ENCODE results near the gene MRPS12.
"Not testable (repeated sequence)": the region's sequence is repeated elsewhere in the genome, so short reads cannot be mapped to it uniquely, and the experiment has no call there.

The MRPS12 gene
- 6.9 to 9.0 reads per million in 2 donors for total RNA-seq

DNA sequence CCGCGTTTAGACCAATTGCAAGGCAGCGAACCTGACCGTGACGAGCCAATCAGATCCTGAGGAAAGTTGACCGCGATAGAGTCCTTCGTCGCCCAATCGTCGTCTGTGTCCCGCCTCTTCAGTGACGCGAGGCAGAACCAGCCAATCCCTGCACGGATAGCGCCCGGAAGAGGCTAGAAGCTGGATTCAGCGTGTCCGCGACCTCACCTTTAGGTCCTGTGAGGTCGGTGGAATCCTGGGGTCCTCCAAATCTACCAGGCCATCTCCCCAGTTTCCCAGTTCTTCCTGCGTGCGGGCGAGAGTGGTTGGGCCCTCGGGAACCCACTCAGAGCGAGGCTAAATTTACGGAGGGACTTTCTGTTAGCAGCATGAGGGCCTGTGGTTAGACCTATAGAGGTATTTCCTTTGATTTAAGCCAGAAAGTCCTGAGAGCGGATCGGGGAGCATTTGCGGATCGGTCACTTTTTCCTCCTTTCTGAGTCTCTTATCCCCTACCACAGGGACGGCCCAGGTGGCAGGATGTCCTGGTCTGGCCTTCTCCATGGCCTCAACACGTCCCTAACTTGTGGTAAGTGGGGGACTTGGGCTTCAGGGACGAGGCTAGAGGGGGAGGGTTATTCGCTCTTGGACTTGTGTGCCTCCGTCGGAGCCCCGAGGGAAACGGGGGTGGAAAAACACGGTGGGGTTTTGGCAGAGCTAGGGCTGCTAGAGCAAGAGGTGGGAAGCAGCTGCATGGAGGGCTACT, at the start of gene MRPS12:
TSS of gene MRPS12 (plus strand) at position 169 of the 745 bp plus-strand sequence. CDS start at position 520, 351 bp downstream.
- DNase-seq: peak; percentile 90 to 100 (median 97)

DNA sequence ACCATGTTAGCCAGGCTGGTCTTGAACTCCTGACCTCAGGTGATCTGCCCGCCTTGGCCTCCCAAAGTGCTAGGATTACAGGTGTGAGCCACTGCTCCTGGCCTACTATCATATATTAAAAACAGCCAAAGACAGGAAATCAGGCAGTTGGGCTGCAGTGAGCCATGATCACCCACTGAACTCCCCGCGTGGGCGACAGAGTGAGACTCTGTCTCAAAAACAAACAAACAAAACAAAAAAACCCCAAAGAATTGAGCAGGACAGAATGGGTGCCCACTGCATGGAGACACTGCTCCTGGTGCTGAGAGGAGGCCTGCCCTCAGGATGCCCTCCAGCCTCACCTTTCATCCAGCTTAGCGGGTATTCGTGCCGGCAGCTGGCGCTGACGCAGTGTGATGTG, 47.5 kb upstream of the MRPS12 start:
- no peak for DNase-seq

DNA sequence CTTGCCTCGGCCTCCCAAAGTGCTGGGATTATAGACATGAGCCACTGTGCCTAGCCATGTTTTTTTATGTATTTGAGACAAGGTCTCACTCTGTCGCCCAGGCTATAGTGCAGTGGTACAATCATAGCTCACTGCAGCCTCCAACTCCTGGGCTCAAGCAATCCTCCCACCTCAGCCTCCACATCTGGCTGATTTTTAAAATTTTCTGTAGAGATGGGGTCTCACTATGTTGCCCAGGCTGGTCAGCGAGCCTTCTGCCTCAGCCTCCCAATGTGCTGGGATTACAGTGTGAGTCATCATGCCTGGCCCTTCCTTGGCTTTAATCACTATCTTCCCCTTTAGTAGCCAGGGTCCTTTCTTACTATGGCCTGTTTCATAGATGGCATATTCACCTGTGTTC, 46.1 kb upstream of the MRPS12 start:
- not testable (repeated sequence) for DNase-seq

DNA sequence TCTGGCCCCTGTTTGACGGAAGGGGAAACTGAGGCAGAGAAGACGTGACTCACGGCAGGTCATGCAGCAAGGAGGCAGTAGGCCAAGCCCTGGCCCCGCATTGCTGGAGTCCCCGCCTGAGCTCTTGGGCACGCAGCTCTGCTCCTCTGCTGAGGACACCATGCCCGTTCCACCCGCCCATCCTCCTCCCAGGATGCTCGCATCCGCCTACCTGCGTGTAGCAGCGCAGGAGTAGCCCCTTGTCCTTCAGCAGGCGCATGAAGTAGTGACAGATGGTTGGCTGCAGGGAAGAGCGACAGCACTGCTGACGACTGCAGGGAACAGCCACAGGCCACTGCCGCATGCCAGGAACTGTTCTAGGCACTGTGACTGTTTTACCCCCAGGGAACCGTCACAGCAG, 41.9 kb upstream of the MRPS12 start:
- DNase-seq: no peak

DNA sequence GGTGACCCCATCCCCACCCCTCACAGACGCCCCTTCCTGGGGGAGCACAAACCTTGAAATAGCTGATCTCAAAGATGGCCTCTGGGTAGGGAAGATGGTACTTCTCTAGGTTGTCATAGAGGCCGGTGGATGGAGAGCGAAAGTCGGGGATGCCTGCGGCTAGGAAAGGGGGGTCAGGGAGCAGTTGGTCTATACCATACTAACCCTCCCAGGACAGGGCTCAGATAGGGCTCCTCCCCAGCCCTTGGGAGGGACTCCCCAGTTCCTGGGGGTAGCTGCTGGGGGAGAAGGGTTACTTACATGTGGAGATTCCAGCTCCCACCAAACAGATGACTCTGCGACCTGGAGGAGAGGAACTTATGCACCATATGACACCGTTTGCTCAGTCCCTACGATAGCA, 40.9 kb upstream of the MRPS12 start:
- DNase-seq: no peak

DNA sequence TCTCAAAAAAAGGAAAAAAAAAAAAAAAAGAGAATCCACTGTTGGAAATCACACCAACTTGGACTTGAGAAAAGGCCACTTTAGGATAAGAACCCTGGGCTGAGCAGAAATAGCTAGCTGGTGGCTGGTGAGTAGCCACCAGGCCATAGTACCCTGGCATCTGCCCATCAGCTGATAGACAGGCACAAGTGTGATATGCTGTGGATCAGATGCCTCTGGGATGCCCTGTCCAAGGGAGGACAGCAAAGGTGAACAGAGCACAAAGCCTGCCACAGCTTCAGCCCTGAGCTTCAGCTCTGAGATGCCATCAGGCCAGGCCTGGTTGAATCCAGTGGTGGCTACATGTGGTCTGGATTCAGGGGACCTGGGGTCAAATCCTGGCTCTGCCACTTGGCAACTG, 40.1 kb upstream of the MRPS12 start:
- DNase-seq: no peak

DNA sequence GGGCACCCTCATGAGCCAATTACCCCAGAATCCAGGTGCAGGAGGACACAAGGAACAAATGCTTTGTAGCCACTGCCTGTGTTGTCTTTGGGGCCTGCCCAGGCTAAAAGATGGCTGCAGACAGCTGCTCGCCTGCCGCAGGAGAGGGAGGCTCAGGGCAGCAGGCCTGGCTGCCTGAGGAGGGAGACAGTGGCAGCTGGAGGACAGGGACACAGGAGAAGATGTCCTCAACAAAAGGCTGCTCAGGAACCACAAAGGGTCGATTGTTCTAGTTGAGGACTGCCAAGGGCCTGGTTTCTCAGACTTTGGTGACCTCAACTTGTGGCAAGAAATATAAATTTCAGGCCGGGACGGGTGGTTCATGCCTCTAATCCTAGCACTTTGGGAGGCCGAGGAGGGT, 39.0 kb upstream of the MRPS12 start:
- no peak for DNase-seq

DNA sequence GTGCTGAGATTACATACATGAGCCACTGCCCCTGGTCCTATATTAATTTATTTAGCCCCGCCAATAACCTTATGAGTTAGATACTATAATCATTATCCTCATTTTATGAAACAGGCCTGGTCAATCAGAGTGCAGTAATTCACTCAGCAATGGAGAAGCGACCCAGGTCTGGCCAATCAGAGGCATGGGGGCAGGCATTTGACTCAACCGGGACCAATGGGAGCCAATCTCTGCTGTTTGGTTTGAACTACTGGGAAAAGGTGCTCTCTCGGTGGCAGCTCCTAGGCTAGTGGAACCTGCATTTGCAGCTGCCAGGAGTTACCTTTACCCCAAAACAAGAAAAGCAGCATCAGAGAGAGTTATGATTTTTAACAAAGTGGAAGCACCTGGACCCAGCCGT, 37.9 kb upstream of the MRPS12 start:
- no peak for DNase-seq

DNA sequence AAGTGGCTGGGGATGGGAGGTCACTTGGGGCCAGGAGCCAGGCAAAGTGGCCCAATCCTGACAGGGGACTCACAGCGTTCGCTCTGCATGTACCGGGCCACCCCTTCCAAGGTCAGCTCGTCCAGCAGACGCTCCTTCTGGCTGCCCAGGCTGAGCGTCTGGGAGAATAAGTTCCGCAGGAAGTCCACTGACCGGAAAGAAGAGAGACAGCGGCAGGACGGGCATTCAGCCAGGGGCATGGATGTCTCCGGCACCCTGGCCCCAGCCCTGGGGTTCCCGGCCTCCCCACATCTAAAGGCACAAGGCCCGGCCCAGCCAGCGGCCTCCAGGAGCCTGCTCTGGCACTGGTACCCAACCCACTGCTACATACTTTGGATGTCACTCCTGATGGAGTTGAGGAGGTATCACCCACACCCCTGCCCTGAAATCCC, 37.4 kb upstream of the MRPS12 start:
- DNase-seq: no peak

DNA sequence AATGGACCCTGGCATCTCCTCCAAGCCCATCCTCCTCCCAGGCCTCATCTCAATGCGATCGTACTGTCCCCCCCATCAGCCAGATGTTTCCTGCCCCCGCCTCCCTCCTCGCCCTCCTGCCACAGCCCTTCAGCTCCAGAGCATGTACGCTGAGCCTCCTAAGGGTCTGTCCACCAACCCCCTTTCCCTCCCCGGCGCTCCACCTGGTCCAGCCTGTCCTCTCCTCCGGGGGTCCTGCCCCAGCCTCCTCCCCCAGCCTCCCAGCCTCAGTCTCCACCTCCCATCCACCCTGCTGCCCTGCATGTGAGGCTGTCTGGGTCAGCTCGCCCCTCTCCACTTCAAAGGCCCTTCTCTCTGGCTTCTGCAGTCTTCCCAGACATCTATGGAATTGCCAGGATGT, 35.8 kb upstream of the MRPS12 start:
- no peak for DNase-seq

DNA sequence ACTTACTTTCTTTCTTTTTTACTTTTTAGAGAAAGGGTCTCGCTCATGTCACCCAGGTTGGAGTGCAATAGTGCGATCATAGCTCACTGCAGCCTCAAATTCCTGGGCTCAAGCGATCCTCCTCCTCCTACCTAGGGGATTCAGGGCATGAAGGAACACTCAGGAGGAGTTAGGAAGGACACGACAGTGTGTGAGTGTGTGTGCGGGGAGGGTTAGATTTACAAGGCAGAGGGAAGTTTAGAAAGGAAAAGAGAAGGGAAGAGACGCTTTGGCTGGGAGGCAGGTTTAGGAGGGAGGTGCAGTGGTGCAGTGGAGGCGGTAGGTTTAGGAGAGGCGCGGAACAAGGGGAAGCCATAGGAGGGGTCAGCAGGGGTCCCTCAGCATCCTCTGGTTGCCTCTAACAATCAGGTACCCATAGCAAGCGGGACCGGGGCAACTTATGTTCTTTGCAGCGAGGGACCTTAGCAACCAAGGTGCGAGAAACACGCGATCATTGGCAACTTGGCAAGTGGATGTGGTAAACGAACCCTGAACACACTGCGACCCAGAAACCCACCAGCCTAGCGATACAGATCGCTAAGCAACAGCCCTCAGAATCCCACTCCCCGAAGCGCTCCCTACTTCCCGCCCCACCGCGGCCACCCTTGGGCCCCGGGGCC, 31.8 kb upstream of the MRPS12 start:
- no peak for DNase-seq

DNA sequence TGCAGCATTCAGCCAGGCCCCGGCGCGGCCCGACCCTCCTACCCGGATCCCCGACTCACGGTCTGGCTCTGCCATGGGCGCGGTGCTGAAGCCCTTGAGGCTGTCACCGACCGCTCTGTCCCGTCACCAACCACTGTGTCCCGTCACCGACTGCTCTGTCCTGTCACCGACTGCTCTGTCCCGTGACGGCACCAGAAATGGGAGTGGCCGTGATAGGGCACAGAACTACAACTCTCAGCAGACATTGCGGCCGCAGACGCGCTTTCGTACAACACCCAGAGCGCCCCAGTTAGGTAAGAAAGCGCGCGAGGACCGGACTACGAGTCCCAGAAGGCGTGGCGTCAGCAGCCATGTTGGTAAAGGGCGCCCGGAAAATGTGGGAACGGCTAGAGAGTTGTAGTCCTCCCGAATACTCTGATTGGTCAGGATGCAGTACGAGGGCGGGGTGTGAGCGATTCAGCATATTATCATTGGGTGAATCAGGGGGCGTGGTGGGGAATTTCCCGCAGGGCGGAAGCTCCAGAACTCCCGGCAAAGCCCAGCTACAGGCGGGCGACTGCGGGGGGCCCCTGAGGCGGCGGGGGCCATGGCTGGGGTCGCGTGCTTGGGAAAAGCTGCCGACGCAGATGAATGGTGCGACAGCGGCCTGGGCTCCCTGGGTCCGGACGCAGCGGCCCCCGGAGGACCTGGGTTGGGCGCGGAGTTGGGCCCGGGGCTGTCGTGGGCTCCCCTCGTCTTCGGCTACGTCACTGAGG, 31.1 kb upstream of the MRPS12 start, which contains the start of the genes NFKBIB and SIRT2:
TSS of gene NFKBIB (plus strand) at position 523 of the 755 bp plus-strand sequence. CDS start at position 587, 64 bp downstream.
TSS of gene SIRT2 (minus strand) at position 172 of the 755 bp plus-strand sequence. CDS start at position 75, 97 bp downstream.
- peak; percentile 94 to 100 (median 99) for DNase-seq

DNA sequence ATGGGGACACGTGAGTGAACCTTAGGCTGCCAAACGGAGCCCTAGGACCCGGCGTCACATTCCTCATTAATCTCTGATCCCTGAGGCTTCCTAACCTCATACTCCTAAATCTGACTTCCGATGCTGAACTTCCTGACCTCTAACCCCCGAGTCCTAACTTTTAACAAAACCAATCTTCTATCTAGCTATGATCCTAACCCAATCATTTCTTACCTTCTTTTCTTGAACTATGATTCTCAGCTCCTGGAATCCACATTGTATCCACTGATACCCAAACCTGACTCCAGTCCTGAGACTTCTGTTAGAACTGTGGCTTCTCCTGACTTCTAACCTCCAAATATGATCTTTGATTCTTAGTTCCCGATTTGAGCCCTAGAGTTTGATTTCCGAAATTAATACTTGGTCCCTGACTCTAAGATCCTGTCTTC, 30.5 kb upstream of the MRPS12 start:
- DNase-seq: no peak

DNA sequence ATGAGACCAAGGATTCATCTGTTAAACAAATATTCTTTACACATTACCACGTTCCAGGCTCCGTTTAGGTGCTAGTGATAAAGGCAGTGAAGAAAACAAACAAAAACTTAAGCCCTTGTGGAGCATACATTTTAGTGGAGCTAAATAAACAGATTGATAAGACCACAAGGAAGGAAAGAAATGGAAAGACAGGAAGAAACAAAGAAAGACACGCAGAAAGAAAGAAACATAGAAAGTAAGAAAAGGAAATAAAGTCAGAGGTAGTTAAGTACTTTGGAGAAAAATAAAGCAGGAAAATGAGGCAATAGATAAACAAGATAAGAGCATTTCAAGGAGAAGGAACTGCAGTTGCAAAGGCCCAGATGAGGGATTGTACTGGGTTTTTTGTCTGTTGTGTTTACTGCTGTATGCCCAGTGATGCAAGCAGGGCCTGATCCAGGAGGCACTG, 30.0 kb upstream of the MRPS12 start:
- DNase-seq: no peak

DNA sequence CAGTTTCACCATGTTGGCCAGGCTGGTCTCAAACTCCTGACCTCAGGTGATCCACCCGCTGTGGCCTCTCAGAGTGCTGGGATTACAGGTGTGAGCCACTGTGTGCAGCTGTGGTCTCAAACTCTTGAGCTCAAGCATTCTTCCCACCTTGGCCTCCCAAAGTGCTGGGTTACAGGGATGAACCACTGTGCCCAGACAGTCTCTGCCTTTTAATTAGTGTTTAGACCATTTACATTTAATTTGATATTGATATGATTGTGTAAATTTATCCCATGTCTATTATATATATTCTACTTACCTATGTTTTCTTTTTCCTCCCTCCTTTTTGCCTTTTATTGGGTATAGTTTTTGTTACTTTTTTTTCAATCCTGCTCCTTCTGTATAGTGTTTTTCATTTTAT, 29.1 kb upstream of the MRPS12 start:
- no peak for DNase-seq

DNA sequence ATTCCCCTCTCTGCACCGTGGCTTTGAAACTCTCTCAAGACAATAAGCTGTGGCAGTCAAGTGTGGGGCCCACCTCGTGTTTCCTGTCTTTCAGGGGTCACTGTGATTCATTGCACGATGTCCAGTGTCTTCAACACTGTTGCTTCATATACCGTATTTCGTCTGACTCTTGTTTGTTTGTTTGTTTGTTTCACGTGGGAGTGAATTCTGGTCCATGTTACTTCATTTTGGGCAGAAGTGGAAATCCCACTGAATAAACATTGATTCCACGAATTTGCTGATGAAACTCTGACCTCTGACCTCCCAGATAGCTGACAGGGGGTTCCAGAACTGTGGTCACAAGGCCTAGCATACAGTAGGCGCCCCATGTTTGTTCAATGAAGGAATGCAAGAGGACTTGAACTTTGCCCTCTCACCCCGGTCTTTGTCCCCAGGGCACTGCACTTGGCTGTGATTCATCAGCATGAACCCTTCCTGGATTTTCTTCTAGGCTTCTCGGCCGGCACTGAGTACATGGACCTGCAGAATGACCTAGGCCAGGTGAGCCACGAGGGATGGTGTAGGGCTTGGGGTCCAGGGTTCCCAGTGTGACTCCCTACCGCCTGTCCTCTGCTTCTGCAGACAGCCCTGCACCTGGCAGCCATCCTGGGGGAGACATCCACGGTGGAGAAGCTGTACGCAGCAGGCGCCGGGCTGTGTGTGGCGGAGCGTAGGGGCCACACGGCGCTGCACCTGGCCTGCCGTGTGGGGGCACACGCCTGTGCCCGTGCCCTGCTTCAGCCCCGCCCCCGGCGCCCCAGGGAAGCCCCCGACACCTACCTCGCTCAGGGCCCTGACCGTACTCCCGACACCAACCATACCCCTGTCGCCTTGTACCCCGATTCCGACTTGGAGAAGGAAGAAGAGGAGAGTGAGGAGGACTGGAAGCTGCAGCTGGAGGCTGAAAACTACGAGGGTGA, 25.9 kb upstream of the MRPS12 start:
- no peak for DNase-seq

DNA sequence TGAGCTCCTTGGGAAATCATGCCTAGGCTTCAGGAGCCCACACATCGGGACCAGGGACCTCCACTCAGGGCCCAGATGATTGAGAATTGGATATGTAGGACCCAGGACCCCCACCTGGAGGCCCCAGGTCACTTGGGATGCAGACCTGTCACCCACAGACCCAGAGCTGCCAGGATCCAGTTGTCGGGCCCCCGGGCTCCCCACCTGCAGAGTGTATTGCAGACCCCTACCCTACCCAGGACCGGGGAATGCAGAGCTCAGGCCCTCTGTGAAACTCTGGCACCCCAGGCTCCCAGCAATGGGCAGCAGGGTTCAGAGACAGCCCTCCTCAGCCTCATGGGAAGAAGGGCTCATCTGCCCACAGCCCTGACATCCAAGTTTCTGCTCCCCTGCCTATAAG, 25.1 kb upstream of the MRPS12 start:
- DNase-seq: no peak

DNA sequence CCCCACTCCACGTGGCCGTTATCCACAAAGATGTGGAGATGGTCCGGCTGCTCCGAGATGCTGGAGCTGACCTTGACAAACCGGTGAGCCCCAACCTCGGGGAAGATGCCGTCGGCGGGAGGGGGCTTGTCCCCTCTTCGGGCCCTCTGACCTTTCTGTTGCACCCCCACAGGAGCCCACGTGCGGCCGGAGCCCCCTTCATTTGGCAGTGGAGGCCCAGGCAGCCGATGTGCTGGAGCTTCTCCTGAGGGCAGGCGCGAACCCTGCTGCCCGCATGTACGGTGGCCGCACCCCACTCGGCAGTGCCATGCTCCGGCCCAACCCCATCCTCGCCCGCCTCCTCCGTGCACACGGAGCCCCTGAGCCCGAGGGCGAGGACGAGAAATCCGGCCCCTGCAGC, 23.5 kb upstream of the MRPS12 start:
- no peak for DNase-seq

DNA sequence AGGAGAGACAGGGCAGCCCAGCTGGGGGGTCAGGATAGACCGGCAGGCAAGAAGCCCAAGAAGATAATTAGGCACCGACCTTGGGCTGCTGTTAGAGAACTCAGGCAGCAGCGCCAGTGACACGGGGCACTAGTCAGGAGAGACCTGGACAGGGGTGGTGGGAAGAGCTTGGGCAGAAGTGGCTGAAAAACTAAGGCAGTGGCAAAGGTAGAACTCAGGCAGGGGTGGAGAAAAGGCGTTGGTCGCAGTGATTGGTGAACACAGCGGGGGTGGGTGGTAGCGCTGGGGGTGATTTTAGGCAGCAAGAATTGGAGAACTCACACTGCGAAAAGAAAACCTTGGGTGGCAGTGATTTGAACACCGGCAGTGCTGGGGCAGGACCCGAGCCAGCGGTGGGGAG, 23.1 kb upstream of the MRPS12 start:
- no peak for DNase-seq

DNA sequence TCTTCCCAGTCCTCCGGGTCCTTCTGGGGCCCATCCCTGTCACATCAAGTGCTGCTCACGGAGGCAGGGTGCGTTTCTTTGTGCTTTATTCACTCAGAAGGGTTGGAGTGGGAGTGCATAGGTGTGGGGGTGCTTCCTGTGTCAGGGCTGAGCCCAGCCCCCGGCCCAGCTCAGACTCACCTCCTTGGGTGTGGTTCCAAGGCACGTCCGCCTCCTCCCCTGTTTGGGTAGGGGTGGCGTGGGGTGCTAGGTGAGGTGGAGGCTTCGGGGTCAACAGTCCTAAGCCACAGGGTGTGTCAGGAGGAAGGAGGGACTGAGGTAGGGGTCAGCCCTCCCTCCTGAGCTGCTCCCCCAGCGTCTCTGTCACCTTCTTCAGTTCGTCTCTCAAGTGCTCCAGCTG, 21.8 kb upstream of the MRPS12 start:
- DNase-seq: no peak

DNA sequence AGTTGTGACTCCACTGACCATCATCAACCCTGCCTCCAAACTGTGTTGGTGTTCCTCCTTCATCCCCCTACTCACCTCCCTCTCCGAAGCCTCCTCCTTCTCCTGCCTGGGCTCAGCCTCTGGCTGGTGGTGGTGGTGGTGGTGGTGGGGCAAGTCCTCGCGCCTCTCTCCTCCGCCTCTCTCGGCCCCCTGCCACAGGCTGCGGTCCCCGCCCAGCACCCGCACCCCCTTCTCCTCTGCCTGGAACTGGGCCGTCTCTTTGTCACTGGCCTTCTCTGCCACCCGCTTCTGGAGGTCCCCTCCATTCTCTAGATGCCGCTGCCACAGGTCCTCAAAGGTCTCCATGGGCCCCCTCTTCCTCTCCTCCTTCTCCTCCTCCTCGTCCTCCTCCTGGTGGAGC, 20.3 kb upstream of the MRPS12 start:
- DNase-seq: no peak

DNA sequence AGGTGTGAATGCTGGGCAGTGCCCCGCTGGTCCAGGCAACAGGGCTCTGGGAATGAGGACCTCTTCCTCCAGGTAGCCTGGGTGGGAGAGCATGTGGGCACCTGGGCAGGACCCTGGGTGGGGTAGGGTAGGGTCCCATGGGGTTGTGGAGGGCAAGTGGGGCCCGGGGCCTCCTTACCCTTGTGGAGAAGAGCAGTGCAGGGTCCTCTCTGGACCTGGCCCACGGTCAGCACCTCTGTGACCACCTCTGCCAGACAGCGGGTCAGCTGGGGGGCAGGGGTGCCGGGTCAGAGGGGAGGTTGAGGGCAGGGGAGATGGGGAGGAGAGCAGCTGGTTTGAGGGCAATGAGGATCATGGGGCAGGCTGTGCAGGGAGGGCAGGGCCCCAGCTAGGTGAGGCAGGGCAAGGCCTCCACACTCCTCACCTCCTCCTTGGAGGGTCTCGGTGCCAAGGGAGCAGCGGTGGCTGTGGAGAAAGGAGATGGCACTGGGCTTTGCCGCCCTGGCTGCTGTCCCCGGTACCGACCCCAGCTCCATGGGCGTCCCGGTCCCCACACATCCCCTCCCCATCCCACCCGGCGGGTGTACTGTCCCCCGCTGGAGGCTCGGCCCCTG, 19.2 kb upstream of the MRPS12 start:
- no peak for DNase-seq

All from T-helper 2 cell (primary cell).